IPS DF 6.9 (cell line): ENCODE data around the gene RAB44.

Experiments used
- DNase-seq: peaks from one replicate; pipeline ENCODE4 v3.0.0-alpha.2; 2013; ENCODE audit warnings: low read depth, low spot score
- H3K27ac ChIP-seq: one replicate; pipeline ENCODE4 v1.5.1; 2013; ENCODE audit warnings: low read length, control low read depth
- H3K27me3 ChIP-seq: 2 replicates; pipeline ENCODE4 v1.6.1; 2013; ENCODE audit warnings: mild to moderate bottlenecking, low read length; ENCODE audit not compliant: control insufficient read depth, insufficient read depth
- H3K36me3 ChIP-seq: 2 replicates; pipeline ENCODE4 v1.6.1; 2013; ENCODE audit warnings: low read length; ENCODE audit not compliant: control insufficient read depth, insufficient read depth
- H3K4me1 ChIP-seq: 2 replicates; pipeline ENCODE4 v1.6.1; 2013; ENCODE audit warnings: low read length; ENCODE audit not compliant: control insufficient read depth, insufficient read depth
- H3K4me3 ChIP-seq: 2 replicates; pipeline ENCODE4 v1.5.1; 2013; ENCODE audit warnings: mild to moderate bottlenecking, low read length
- H3K9me3 ChIP-seq: 2 replicates; pipeline ENCODE4 v1.6.1; 2013; ENCODE audit warnings: low read length, inconsistent platforms; ENCODE audit not compliant: control insufficient read depth, insufficient read depth
- WGBS: extraction: QIAGEN DNeasy Blood & Tissue Kit; methylation state at CpG from one replicate; pipeline ENCODE4 v1.1.7; 2013; ENCODE audit warnings: mixed read lengths, missing lambda C conversion rate; ENCODE audit not compliant: insufficient read length, insufficient coverage; 5-methylcytosine and 5-hydroxymethylcytosine counted together

The RAB44 gene

GRCh38 chr6:36772397-36772796 lies 74.8 kb downstream of the RAB44 start:
- Histone ChIP-seq H3K36me3 (no peaks in the 10 kb centered on the region), H3K27ac (no peak overlapping the region), H3K9me3 (no peaks in the 10 kb centered on the region), H3K4me1 (0 out of 2 replicates have a peak, but pooled peaks cover 3% of the 10 kb centered on the region), H3K27me3 (no peaks in the 10 kb centered on the region), H3K4me3 (no peak overlapping the region)
- DNase-seq: no peak
- no CpG with 5 or more reads among the region's 8 CpGs for WGBS

DNA sequence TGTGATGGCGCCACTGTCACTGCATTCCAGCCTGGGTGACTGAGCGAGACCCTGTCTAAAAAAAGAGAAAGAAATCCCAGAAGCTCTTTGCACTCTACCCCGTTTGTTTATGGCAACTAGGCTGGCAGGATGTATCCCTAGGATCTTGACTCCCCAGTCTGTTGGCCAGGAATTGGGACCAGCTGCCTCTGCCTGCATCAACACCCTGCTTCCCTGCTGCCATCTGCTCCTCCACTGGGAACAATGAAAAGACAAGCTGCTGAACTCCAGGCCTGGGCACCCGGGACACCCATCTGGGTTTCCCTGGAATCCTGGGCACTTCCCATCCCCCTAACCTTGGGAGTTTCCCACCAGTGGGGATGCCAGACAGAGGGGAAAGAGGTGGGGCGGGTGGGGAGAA lies 76.7 kb downstream of the RAB44 start:
- H3K4me1 ChIP-seq: 0 out of 2 replicates have a peak, but pooled peaks cover 3% of the 10 kb centered on the region
- no peaks in the 10 kb centered on the region for H3K36me3 ChIP-seq
- H3K27me3 ChIP-seq: no peaks in the 10 kb centered on the region
- WGBS: no CpG with 5 or more reads among the region's 5 CpGs
- H3K9me3 ChIP-seq: no peaks in the 10 kb centered on the region
- no peak overlapping the region for H3K4me3 ChIP-seq
- H3K27ac ChIP-seq: no peak overlapping the region
- DNase-seq: no peak

DNA sequence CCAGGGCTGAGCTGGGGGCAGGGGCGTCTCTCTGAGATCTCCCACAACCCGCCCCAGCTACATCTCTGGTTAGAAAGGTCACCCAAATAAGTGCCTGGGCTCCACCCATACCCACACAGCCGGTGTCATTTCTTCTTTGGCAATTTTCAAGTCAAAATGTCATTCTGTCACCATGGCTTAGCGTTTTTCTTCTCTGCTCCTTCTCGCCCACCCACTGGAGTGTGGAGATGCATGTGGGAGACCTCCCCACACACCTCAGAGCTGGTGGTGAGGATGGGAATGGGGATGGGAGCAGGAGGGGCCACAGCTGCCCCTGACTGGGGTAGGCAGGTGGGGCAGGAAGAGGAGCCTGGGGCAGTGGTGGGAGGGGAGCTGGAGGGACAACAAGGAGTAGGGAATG lies 78.5 kb downstream of the RAB44 start:
- no peaks in the 10 kb centered on the region for H3K27me3 ChIP-seq
- WGBS: no CpG with 5 or more reads among the region's 5 CpGs

DNA sequence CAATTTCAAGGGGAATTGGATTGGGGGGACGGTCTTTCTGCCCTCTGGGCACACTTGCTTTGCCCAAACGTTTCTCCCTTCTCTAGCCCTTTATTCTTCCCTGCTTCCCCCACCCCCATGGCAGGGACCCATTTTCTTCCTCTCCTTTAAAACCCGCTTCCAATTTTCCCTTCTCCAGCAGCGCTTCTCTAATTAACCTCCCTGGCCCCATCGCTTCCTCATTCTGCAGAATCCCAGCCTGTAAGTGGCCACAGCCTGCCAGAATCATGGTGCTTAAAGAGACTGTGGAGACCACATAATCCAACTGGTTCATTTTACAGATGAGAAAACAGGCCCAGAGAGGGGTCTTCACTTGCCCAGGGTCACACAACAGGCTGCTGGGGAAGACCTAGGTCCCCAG lies 80.2 kb downstream of the RAB44 start:
- no peak overlapping the region for H3K27ac ChIP-seq
- no peak overlapping the region for H3K4me3 ChIP-seq
- no CpG with 5 or more reads among the region's 5 CpGs for WGBS
- H3K4me1 ChIP-seq: no peaks in the 10 kb centered on the region
- DNase-seq: no peak
- no peaks in the 10 kb centered on the region for H3K27me3 ChIP-seq
- no peaks in the 10 kb centered on the region for H3K9me3 ChIP-seq
- H3K36me3 ChIP-seq: no peaks in the 10 kb centered on the region

More for the DNA sequence above, 78.5 kb downstream of the RAB44 start:
- H3K9me3 ChIP-seq: no peaks in the 10 kb centered on the region
- H3K27ac ChIP-seq: no peak overlapping the region
- H3K4me3 ChIP-seq: no peak overlapping the region
- DNase-seq: no peak
- H3K36me3 ChIP-seq: no peaks in the 10 kb centered on the region
- 0 out of 2 replicates have a peak, but pooled peaks cover 3% of the 10 kb centered on the region for H3K4me1 ChIP-seq

GRCh38 chr6:36779227-36779626 lies 81.6 kb downstream of the RAB44 start:
- Histone ChIP-seq H3K27ac (no peak overlapping the region), H3K4me1 (no peaks in the 10 kb centered on the region), H3K9me3 (no peaks in the 10 kb centered on the region), H3K4me3 (no peak overlapping the region), H3K27me3 (no peaks in the 10 kb centered on the region), H3K36me3 (no peaks in the 10 kb centered on the region)
- WGBS: no CpG with 5 or more reads among the region's 5 CpGs
- DNase-seq: no peak

- DNase-seq: no peak
- no CpG with 5 or more reads among the region's 11 CpGs for WGBS
These were observed 83.0 kb downstream of the RAB44 start for GRCh38 chr6:36780442-36781177.

GRCh38 chr6:36781669-36782068 lies 84.0 kb downstream of the RAB44 start:
- Histone ChIP-seq H3K27me3 (no peaks in the 10 kb centered on the region), H3K4me1 (no peaks in the 10 kb centered on the region), H3K27ac (no peak overlapping the region), H3K9me3 (no peaks in the 10 kb centered on the region), H3K4me3 (no peak overlapping the region), H3K36me3 (no peaks in the 10 kb centered on the region)
- DNase-seq: no peak
- no CpG with 5 or more reads among the region's 8 CpGs for WGBS

More at GRCh38 chr6:36780442-36781177, 83.0 kb downstream of the RAB44 start:
- Histone ChIP-seq H3K27ac (no peak overlapping the region), H3K4me1 (no peaks in the 10 kb centered on the region), H3K36me3 (no peaks in the 10 kb centered on the region), H3K27me3 (no peaks in the 10 kb centered on the region), H3K4me3 (no peak overlapping the region), H3K9me3 (no peaks in the 10 kb centered on the region)
